Activated CD4-positive, alpha-beta T cell treated with anti-CD3 and anti-CD28 coated beads for 4 hours (primary cell): ENCODE results near the gene HMSD.

Experiments used
- DNase-seq, 2 donors: peaks; one replicate each; pipeline ENCODE4 v3.0.0-alpha.2; 2020

HMSD gene

DNA sequence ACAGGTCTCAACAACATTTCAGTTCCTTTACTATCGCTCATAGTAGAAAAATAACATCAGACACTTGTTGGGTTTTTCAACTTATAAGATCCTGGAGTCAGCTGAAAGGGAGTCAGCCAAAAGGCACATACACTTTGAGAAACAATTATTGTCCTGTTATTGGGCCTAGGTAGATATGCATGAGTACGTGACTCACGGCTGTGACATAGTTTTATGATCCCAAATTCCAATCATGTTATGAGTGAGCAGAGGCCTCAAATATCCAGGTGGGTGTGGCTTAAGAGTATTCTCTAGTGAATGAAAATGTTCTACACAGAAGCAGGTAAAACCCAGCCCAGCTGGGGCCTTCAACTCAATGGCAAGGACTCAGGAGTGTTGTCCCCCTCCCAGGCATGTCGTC lies 47.9 kb downstream of the HMSD start:
- no peak for DNase-seq

DNA sequence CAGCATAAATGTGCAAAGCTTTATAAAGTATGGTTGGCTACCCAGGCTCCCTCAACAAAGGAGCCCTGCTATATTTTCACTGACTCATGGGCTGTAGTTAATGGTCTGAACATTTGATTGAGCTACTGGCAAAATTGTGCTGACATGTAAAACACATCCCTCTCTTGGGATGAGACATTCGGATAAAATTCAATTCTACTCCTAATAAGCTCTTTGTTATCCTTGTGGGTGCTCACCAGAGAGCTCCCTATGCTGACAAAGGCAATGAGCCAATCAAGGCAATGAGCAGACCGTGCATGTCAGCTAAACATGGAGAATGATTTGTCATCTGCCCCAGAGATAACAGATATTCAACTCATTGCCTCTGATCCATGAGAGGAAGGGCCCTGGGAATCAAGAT lies 48.5 kb downstream of the HMSD start:
- no peak for DNase-seq

- DNase-seq: no peak
Observed at GRCh38 chr18:63999871-64000270, 50.8 kb downstream of the HMSD start.

GRCh38 chr18:64002581-64002980 lies 53.5 kb downstream of the HMSD start:
- DNase-seq: no peak

GRCh38 chr18:64009305-64009704 lies 60.2 kb downstream of the HMSD start:
- DNase-seq: no peak
